Natural killer cell (primary cell): Measurements from ENCODE around the gene LIMS2. TPM values are rescaled to one million over a fixed set of nuclear protein-coding genes. Genes with fewer than 3 reads are reported as not detected.

Experiments
- ATAC-seq, 3 donors: fragments of 150-1000 bp in 2 of 3; fragments of 200-7000 bp in 1 of 3; cut with Tn5 transposase; 1 replicate in 1 of 3; 2 replicates in 2 of 3; pipeline ENCODE4 v1.10.0; 2021; ENCODE audit warnings: mild to moderate bottlenecking in 2 of 3, moderate library complexity in 2 of 3
- DNase-seq, 2 donors: peaks; one replicate each; pipeline versions ENCODE4 v3.0.0 to v3.0.0-alpha.2; 2013 to 2021; ENCODE audit warnings: mixed read lengths in 1 of 2
- H3K27ac ChIP-seq: one replicate; pipeline ENCODE4 v1.5.1; 2013; ENCODE audit warnings: mild to moderate bottlenecking, low read length
- H3K27me3 ChIP-seq: one replicate; pipeline ENCODE4 v1.6.1; 2013; ENCODE audit warnings: low read length; ENCODE audit not compliant: control insufficient read depth, insufficient read depth
- H3K36me3 ChIP-seq: one replicate; pipeline ENCODE4 v1.6.1; 2013; ENCODE audit warnings: low read length; ENCODE audit not compliant: control insufficient read depth, insufficient read depth
- H3K4me1 ChIP-seq: one replicate; pipeline ENCODE4 v1.6.1; 2013; ENCODE audit warnings: low read length; ENCODE audit not compliant: control insufficient read depth, insufficient read depth
- H3K4me3 ChIP-seq: one replicate; pipeline ENCODE4 v1.5.1; 2013; ENCODE audit warnings: low read length
- H3K9me3 ChIP-seq: one replicate; pipeline ENCODE4 v1.6.1; 2013; ENCODE audit warnings: low read length; ENCODE audit not compliant: control insufficient read depth, insufficient read depth
- H3K27ac Mint-ChIP-seq, 2 donors: one replicate each; pipeline ENCODE4 v1.8.0; 2022; ENCODE audit warnings: mild to moderate bottlenecking in 2 of 2, mixed read lengths in 2 of 2, moderate library complexity in 1 of 2
- H3K27me3 Mint-ChIP-seq, 2 donors: one replicate each; pipeline ENCODE4 v1.8.0; 2022; ENCODE audit warnings: low read depth in 2 of 2, mixed read lengths in 2 of 2
- H3K36me3 Mint-ChIP-seq: one replicate; pipeline ENCODE4 v1.8.0; 2022; ENCODE audit warnings: mixed read lengths
- H3K4me1 Mint-ChIP-seq, 2 donors: one replicate each; pipeline ENCODE4 v1.8.0; 2022; ENCODE audit warnings: mixed read lengths in 2 of 2
- H3K4me3 Mint-ChIP-seq: one replicate; pipeline ENCODE4 v1.8.0; 2022; ENCODE audit warnings: mild to moderate bottlenecking, moderate library complexity, mixed read lengths
- H3K9me3 Mint-ChIP-seq, 2 donors: one replicate each; pipeline ENCODE4 v1.8.0; 2022; ENCODE audit warnings: mixed read lengths in 2 of 2
- CTCF ChIP-seq: fragments of 200-600 bp; IDR thresholded peaks from one replicate; pipeline ENCODE4 v1.8.0; 2022; ENCODE audit warnings: antibody characterized with exemption
- WGBS: methylation state at CpG from one replicate; pipeline ENCODE4 v1.1.7; 2013; ENCODE audit warnings: missing lambda C conversion rate; ENCODE audit not compliant: insufficient coverage; 5-methylcytosine and 5-hydroxymethylcytosine counted together
- intact Hi-C: fragments of 100-400 bp; cut with micrococcal nuclease; formaldehyde crosslinking; loops from one replicate; pipeline ENCODE4 v1.14.2; 2022
- total RNA-seq, 4 donors: library from RNA; stranded (reverse); fragments of 120-200 nt in 1 of 4; gene quantifications; one replicate each; pipeline versions ENCODE4 v1.2.3 to v1.2.4, GENCODE V29; 2013 to 2022

LIMS2 gene
- total RNA-seq, 3 donors from 2014 or later (not counting 1 experiment from before 2014, with no cell fraction given): 0.15 to 0.16 TPM; not detected in 1

GRCh38 chr2:127681288-127681804 lies 6.0 kb upstream of the LIMS2 start:
- DNase-seq (no peak), ATAC-seq (no peak)
- 48% methylated on average over 25 of the region's 25 CpGs for WGBS
- H3K4me1 Mint-ChIP-seq: peaks cover 0 to 4% of the 10 kb centered on the region in 2 donors
- intact Hi-C loops: no loop called here
- no peaks in the 10 kb centered on the region for H3K36me3 Mint-ChIP-seq
- H3K4me3 ChIP-seq: no peak overlapping the region
- no peak overlapping the region for H3K4me3 Mint-ChIP-seq
- H3K27ac ChIP-seq: no peak overlapping the region
- peaks cover 4% of the 10 kb centered on the region for H3K4me1 ChIP-seq
- H3K9me3 Mint-ChIP-seq: no peaks in the 10 kb centered on the region
- peaks cover 26 to 55% of the 10 kb centered on the region in 2 donors for H3K27me3 Mint-ChIP-seq
- no peak for TF ChIP-seq CTCF
- H3K27me3 ChIP-seq: peaks cover 7% of the 10 kb centered on the region
- no peak overlapping the region for H3K27ac Mint-ChIP-seq
- H3K9me3 ChIP-seq: no peaks in the 10 kb centered on the region
- no peaks in the 10 kb centered on the region for H3K36me3 ChIP-seq

- Histone ChIP-seq H3K36me3 (no peaks in the 10 kb centered on the region), H3K27ac (no peak overlapping the region), H3K4me3 (no peak overlapping the region), H3K9me3 (no peaks in the 10 kb centered on the region), H3K4me1 (peaks cover 4% of the 10 kb centered on the region), H3K27me3 (peaks cover 7% of the 10 kb centered on the region)
- peaks cover 0 to 4% of the 10 kb centered on the region in 2 donors for H3K4me1 Mint-ChIP-seq
- no peak overlapping the region for H3K4me3 Mint-ChIP-seq
- intact Hi-C loops: no loop called here
- no peak for ATAC-seq
- H3K27ac Mint-ChIP-seq: no peak overlapping the region
- no peaks in the 10 kb centered on the region for H3K36me3 Mint-ChIP-seq
- DNase-seq: no peak
- WGBS: 83% methylated on average over 19 of the region's 19 CpGs
- peaks cover 28 to 55% of the 10 kb centered on the region in 2 donors for H3K27me3 Mint-ChIP-seq
- H3K9me3 Mint-ChIP-seq: no peaks in the 10 kb centered on the region
- TF ChIP-seq CTCF: no peak
Observed at GRCh38 chr2:127680706-127681287, 5.5 kb upstream of the LIMS2 start.

GRCh38 chr2:127679680-127680361 lies 4.5 kb upstream of the LIMS2 start:
- Mint-ChIP-seq H3K4me1 (peaks cover 0 to 4% of the 10 kb centered on the region in 2 donors), H3K27me3 (peaks cover 29 to 50% of the 10 kb centered on the region in 2 donors), H3K4me3 (no peak overlapping the region), H3K9me3 (no peaks in the 10 kb centered on the region), H3K27ac (no peak overlapping the region), H3K36me3 (no peaks in the 10 kb centered on the region)
- Histone ChIP-seq H3K27ac (no peak overlapping the region), H3K4me3 (no peak overlapping the region), H3K27me3 (peaks cover 10% of the 10 kb centered on the region), H3K9me3 (no peaks in the 10 kb centered on the region), H3K4me1 (peaks cover 10% of the 10 kb centered on the region), H3K36me3 (no peaks in the 10 kb centered on the region)
- DNase-seq: no peak
- TF ChIP-seq CTCF: no peak
- 81% methylated on average over 15 of the region's 15 CpGs for WGBS
- no peak for ATAC-seq
- intact Hi-C loops: no loop called here
